ENCODE data around the gene OFD1.

The OFD1 gene

DNA sequence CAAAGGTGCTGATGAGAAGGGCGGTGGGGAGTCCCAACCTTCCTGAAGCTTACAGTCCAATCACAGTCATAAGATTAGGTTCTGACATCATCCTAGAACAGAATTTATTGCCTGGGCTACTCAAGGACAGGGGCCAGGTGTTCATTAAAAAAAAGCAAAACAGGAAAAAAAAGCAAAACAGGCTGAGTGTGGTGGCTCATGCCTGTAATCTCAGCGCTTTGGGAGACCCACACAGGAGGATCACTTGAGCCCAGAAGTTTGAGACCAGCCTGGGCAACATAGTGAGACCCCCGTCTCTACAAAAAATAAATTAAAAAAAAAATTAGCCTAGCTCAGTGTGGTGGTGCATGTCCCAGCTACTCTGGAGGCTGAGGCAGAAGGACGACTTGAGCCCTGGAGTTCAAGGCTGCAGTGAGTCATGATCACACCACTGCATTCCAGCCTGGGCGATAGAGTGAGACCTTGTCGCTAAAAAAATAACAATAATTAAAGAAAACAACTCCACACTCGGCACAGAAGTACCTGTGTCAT is 42.6 kb upstream of the OFD1 start (continued):
- TF ChIP-seq, protein P1, sequence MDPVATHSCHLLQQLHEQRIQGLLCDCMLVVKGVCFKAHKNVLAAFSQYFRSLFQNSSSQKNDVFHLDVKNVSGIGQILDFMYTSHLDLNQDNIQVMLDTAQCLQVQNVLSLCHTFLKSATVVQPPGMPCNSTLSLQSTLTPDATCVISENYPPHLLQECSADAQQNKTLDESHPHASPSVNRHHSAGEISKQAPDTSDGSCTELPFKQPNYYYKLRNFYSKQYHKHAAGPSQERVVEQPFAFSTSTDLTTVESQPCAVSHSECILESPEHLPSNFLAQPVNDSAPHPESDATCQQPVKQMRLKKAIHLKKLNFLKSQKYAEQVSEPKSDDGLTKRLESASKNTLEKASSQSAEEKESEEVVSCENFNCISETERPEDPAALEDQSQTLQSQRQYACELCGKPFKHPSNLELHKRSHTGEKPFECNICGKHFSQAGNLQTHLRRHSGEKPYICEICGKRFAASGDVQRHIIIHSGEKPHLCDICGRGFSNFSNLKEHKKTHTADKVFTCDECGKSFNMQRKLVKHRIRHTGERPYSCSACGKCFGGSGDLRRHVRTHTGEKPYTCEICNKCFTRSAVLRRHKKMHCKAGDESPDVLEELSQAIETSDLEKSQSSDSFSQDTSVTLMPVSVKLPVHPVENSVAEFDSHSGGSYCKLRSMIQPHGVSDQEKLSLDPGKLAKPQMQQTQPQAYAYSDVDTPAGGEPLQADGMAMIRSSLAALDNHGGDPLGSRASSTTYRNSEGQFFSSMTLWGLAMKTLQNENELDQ (tag by site-specific recombination; IDR thresholded peaks at IDR 0.05; ENCODE audit: low read depth), result no peak
- TF ChIP-seq ZBTB7A (tag by site-specific recombination; IDR thresholded peaks at IDR 0.05; ENCODE audit: low read depth), result peak; percentile 50; the same call in 1 of the 2 replicates
- TF ChIP-seq, protein P2, sequence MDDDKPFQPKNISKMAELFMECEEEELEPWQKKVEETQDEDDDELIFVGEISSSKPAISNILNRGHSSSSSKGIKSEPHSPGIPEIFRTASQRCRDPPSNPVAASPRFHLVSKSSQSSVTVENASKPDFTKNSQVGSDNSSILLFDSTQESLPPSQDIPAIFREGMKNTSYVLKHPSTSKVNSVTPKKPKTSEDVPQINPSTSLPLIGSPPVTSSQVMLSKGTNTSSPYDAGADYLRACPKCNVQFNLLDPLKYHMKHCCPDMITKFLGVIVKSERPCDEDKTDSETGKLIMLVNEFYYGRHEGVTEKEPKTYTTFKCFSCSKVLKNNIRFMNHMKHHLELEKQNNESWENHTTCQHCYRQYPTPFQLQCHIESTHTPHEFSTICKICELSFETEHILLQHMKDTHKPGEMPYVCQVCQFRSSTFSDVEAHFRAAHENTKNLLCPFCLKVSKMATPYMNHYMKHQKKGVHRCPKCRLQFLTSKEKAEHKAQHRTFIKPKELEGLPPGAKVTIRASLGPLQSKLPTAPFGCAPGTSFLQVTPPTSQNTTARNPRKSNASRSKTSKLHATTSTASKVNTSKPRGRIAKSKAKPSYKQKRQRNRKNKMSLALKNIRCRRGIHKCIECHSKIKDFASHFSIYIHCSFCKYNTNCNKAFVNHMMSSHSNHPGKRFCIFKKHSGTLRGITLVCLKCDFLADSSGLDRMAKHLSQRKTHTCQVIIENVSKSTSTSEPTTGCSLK (tag by site-specific recombination; IDR thresholded peaks at IDR 0.05), result no peak
- TF ChIP-seq ZEB2 (tag by site-specific recombination; IDR thresholded peaks at IDR 0.05), result peak; percentile 45; the same call in 1 of the 2 replicates
- TF ChIP-seq, protein P3, sequence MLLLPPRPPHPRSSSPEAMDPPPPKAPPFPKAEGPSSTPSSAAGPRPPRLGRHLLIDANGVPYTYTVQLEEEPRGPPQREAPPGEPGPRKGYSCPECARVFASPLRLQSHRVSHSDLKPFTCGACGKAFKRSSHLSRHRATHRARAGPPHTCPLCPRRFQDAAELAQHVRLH (tag by site-specific recombination; IDR thresholded peaks at IDR 0.05), result 0 out of 2 replicates have a peak, but pooled peaks have one; percentile 20
- TF ChIP-seq YY1 (tag by site-specific recombination; IDR thresholded peaks at IDR 0.05), result no peak
- TF ChIP-seq ZNF501 (tag by site-specific recombination; IDR thresholded peaks at IDR 0.05), result no peak
- TF ChIP-seq, protein P4, sequence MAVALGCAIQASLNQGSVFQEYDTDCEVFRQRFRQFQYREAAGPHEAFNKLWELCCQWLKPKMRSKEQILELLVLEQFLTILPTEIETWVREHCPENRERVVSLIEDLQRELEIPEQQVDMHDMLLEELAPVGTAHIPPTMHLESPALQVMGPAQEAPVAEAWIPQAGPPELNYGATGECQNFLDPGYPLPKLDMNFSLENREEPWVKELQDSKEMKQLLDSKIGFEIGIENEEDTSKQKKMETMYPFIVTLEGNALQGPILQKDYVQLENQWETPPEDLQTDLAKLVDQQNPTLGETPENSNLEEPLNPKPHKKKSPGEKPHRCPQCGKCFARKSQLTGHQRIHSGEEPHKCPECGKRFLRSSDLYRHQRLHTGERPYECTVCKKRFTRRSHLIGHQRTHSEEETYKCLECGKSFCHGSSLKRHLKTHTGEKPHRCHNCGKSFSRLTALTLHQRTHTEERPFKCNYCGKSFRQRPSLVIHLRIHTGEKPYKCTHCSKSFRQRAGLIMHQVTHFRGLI (tag by site-specific recombination; IDR thresholded peaks at IDR 0.05), result no peak
- no peak for TF ChIP-seq KLF1 (tag by site-specific recombination; IDR thresholded peaks at IDR 0.05)
- TF ChIP-seq ZFP37 (tag by site-specific recombination; IDR thresholded peaks at IDR 0.05), result peak; percentile 72
- no peak for TF ChIP-seq ZFHX2 (tag by site-specific recombination; conservative IDR thresholded peaks at IDR 0.05)
- TF ChIP-seq ZBTB21 (tag by site-specific recombination; IDR thresholded peaks at IDR 0.05), result peak; percentile 60; the same call in 1 of the 2 replicates
- TF ChIP-seq ZSCAN16 (tag by site-specific recombination; IDR thresholded peaks at IDR 0.05), result no peak
- TF ChIP-seq, protein P5, sequence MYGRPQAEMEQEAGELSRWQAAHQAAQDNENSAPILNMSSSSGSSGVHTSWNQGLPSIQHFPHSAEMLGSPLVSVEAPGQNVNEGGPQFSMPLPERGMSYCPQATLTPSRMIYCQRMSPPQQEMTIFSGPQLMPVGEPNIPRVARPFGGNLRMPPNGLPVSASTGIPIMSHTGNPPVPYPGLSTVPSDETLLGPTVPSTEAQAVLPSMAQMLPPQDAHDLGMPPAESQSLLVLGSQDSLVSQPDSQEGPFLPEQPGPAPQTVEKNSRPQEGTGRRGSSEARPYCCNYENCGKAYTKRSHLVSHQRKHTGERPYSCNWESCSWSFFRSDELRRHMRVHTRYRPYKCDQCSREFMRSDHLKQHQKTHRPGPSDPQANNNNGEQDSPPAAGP (tag by site-specific recombination; IDR thresholded peaks at IDR 0.05), result 0 out of 2 replicates have a peak, but pooled peaks have one; percentile 31
- TF ChIP-seq, protein P6, sequence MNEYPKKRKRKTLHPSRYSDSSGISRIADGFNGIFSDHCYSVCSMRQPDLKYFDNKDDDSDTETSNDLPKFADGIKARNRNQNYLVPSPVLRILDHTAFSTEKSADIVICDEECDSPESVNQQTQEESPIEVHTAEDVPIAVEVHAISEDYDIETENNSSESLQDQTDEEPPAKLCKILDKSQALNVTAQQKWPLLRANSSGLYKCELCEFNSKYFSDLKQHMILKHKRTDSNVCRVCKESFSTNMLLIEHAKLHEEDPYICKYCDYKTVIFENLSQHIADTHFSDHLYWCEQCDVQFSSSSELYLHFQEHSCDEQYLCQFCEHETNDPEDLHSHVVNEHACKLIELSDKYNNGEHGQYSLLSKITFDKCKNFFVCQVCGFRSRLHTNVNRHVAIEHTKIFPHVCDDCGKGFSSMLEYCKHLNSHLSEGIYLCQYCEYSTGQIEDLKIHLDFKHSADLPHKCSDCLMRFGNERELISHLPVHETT (tag by site-specific recombination; IDR thresholded peaks at IDR 0.05), result no peak; the same call in 1 of the 2 replicates
- TF ChIP-seq MZF1 (tag by site-specific recombination; IDR thresholded peaks at IDR 0.05; ENCODE audit: borderline replicate concordance), result no peak
- peak; percentile 78 for TF ChIP-seq SP7 (tag by site-specific recombination; IDR thresholded peaks at IDR 0.05)
- TF ChIP-seq ZNF701 (tag by site-specific recombination; IDR thresholded peaks at IDR 0.05), result no peak
- TF ChIP-seq ZBTB48 (tag by site-specific recombination; IDR thresholded peaks at IDR 0.05), result peak; percentile 60; the same call in 1 of the 2 replicates
- TF ChIP-seq ZNF785 (tag by site-specific recombination; IDR thresholded peaks at IDR 0.05), result no peak
- TF ChIP-seq, protein P7, sequence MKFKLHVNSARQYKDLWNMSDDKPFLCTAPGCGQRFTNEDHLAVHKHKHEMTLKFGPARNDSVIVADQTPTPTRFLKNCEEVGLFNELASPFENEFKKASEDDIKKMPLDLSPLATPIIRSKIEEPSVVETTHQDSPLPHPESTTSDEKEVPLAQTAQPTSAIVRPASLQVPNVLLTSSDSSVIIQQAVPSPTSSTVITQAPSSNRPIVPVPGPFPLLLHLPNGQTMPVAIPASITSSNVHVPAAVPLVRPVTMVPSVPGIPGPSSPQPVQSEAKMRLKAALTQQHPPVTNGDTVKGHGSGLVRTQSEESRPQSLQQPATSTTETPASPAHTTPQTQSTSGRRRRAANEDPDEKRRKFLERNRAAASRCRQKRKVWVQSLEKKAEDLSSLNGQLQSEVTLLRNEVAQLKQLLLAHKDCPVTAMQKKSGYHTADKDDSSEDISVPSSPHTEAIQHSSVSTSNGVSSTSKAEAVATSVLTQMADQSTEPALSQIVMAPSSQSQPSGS (tag by site-specific recombination; IDR thresholded peaks at IDR 0.05; ENCODE audit: low read depth), result peak; percentile 45; the same call in 1 of the 2 replicates
- TF ChIP-seq ZNF155 (tag by site-specific recombination; IDR thresholded peaks at IDR 0.05), result no peak
- TF ChIP-seq ZNF16 (tag by site-specific recombination; IDR thresholded peaks at IDR 0.05; ENCODE audit: low read depth), result no peak
- 0 out of 2 replicates have a peak, but pooled peaks have one; percentile 31 for TF ChIP-seq ZBTB8A (tag by site-specific recombination; IDR thresholded peaks at IDR 0.05)
- TF ChIP-seq, protein P8, sequence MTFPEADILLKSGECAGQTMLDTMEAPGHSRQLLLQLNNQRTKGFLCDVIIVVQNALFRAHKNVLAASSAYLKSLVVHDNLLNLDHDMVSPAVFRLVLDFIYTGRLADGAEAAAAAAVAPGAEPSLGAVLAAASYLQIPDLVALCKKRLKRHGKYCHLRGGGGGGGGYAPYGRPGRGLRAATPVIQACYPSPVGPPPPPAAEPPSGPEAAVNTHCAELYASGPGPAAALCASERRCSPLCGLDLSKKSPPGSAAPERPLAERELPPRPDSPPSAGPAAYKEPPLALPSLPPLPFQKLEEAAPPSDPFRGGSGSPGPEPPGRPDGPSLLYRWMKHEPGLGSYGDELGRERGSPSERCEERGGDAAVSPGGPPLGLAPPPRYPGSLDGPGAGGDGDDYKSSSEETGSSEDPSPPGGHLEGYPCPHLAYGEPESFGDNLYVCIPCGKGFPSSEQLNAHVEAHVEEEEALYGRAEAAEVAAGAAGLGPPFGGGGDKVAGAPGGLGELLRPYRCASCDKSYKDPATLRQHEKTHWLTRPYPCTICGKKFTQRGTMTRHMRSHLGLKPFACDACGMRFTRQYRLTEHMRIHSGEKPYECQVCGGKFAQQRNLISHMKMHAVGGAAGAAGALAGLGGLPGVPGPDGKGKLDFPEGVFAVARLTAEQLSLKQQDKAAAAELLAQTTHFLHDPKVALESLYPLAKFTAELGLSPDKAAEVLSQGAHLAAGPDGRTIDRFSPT (tag by site-specific recombination; IDR thresholded peaks at IDR 0.05), result peak; percentile 55; the same call in 1 of the 2 replicates
- no peak for TF ChIP-seq ZNF391 (tag by site-specific recombination; IDR thresholded peaks at IDR 0.05; ENCODE audit: borderline replicate concordance, low read depth)
- TF ChIP-seq GFI1B (tag by site-specific recombination; IDR thresholded peaks at IDR 0.05), result peak; percentile 86
